ENCODE results near the gene FAM171A1.

- no peak for TF ChIP-seq POLR2AphosphoS5 (IDR thresholded peaks at IDR 0.05; ENCODE audit: low read depth, low read length)
- no peak for TF ChIP-seq TAF1 (IDR thresholded peaks at IDR 0.05; ENCODE audit: borderline replicate concordance, low read depth, low read length)
- no peak for TF ChIP-seq POLR2A (IDR thresholded peaks at IDR 0.05; ENCODE audit: low read depth, low read length)
Measured at GRCh38 chr10:15200626-15201025, 170.5 kb downstream of the FAM171A1 start.

All from GM12892 (cell line).